NT2/D1 (cell line): ENCODE results near the gene CD2AP.

ENCODE experiments used
- DNase-seq: peaks from one replicate; pipeline ENCODE4 v3.0.0-alpha.2; 2011; ENCODE audit warnings: low read depth, low spot score
- H3K27me3 ChIP-seq: 2 replicates; pipeline ENCODE4 v1.6.0; 2011; ENCODE audit warnings: mild to moderate bottlenecking; ENCODE audit not compliant: insufficient read length, insufficient read depth
- H3K36me3 ChIP-seq: 2 replicates; pipeline ENCODE4 v1.6.1; 2011; ENCODE audit warnings: mild to moderate bottlenecking, low read length, mixed read lengths; ENCODE audit not compliant: insufficient read depth, insufficient read length
- H3K4me1 ChIP-seq: 2 replicates; pipeline ENCODE4 v1.5.1; 2011; ENCODE audit not compliant: insufficient read depth, insufficient read length
- H3K4me3 ChIP-seq: 2 replicates; pipeline ENCODE4 v1.5.1; 2011; ENCODE audit warnings: low read depth; ENCODE audit not compliant: insufficient read length
- H3K9ac ChIP-seq: 2 replicates; pipeline ENCODE4 v1.6.0; 2011; ENCODE audit warnings: low read depth; ENCODE audit not compliant: insufficient read length
- H3K9me3 ChIP-seq: 2 replicates; pipeline ENCODE4 v1.5.1; 2011; ENCODE audit warnings: mild to moderate bottlenecking, low read length; ENCODE audit not compliant: insufficient read depth
- SUZ12 ChIP-seq: IDR thresholded peaks from 2 replicates; pipeline ENCODE4 v1.6.1; 2011; ENCODE audit not compliant: insufficient read length, insufficient read depth; ENCODE audit errors: extremely low read depth
- YY1 ChIP-seq: IDR thresholded peaks from 2 replicates; pipeline ENCODE4 v1.6.1; 2011; ENCODE audit not compliant: insufficient read length, insufficient read depth
- ZNF274 ChIP-seq: IDR thresholded peaks from 2 replicates; pipeline ENCODE4 v1.6.1; 2011; ENCODE audit warnings: mild to moderate bottlenecking, low read depth, low read length

Gene CD2AP

DNA sequence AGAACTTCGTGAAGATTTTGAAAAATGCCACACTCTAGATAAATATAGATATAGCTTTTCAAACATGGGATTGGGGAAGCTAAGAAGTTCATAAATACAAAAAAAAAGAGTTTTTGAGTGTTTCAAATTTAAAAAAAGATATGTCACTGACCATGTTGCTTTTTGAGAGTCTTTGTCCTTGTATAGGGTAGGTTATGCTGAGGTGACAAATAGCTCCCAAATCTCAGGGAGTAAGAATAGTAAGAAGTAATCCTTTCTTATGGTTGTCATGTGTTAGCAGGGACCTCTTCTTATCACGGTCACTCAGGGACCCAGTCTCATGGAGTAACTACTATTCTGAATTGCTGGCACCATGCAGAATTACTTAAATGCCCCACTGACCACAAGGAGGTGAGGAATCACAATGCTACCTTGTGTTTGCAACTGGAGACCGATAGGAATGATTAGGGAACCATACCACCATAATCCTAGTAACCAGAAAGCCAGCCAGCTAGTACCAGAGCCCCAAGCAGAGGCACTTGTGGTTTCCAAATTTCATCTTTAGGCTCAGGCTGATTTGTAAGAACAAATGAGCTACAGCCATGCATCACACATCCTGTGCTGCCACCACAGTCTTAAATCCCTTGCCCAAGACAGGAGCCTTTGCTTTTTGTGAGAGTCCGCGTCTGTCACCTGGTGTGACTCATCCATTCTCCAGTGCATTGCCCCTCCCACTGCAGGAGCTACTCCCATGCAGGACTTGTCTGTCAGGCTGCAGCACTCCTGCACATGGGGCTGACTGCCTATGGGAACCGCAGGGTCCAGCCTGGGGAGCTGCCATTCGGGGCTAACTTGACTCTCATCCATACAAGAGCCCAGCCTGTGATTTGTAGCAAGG lies 178.4 kb downstream of the CD2AP start:
- DNase-seq = no peak
- Histone ChIP-seq H3K27me3 (no peaks in the 10 kb centered on the region), H3K4me1 (no peaks in the 10 kb centered on the region), H3K9me3 (no peaks in the 10 kb centered on the region), H3K9ac (no peak overlapping the region), H3K36me3 (no peaks in the 10 kb centered on the region), H3K4me3 (no peak overlapping the region)
- no peak for TF ChIP-seq SUZ12
- TF ChIP-seq ZNF274 = no peak
- TF ChIP-seq YY1 = no peak

DNA sequence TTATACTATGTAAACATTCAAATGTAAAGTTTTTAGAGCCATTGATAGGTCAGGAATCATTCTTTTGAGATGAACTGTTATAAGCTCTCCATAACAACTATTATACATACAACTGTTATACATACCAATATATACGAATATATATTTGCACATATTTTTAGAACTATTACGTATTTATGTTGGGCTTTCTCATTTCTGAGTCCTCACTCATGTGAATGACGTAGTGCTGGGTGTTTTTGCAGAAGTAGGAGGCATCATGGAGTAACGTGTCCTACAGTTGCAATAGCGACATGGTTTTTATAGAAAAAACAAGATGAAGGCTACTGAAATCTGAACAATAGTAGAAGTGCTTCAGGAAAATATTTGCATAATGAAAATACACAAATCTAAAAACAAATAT lies 184.4 kb downstream of the CD2AP start:
- no peak overlapping the region for H3K9ac ChIP-seq
- H3K36me3 ChIP-seq = no peaks in the 10 kb centered on the region
- no peaks in the 10 kb centered on the region for H3K4me1 ChIP-seq
- no peaks in the 10 kb centered on the region for H3K9me3 ChIP-seq
- TF ChIP-seq SUZ12 = no peak
- TF ChIP-seq YY1 = no peak
- no peak for TF ChIP-seq ZNF274
- DNase-seq = no peak
- H3K4me3 ChIP-seq = no peak overlapping the region
- H3K27me3 ChIP-seq = no peaks in the 10 kb centered on the region

DNA sequence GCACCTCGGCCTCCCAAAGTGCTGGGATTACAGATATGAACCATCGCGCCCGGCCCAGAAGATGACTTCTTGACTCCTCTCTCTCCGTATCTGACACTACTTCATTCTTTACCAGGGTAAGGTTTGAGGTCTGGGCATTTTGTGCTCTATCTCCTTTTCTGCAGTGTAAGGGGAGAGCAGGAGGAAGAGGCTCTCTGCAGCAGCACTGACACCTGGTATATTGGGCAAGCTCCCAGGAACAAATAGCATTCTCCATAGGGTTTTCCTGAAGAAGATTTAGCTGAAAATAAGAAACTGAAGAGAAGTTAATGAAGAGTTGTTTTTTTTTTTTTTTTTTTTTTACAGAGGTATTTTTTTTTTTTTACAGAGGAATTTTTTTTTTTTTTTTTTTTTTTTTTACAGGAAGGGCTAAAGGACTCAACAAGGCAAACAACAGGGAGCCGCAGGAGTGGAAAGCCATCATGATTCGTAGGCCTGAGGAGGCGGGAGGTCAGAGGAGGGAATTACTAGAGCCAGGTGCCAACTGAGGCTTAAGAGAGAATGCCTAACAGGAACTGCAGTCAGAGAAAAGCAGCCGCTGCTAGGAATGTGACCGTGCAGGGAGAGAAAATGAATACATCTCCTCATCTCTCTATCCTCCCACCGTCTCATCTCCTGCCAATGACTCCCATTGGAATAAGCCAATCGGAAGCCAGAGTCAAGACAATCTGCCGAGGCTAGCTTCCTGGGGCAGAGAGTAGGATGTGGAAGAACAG lies 186.1 kb downstream of the CD2AP start:
- H3K4me1 ChIP-seq = no peaks in the 10 kb centered on the region
- no peak overlapping the region for H3K9ac ChIP-seq
- H3K27me3 ChIP-seq = no peaks in the 10 kb centered on the region
- TF ChIP-seq ZNF274 (no peak), YY1 (no peak), SUZ12 (no peak)
- no peak for DNase-seq
- no peaks in the 10 kb centered on the region for H3K9me3 ChIP-seq
- no peaks in the 10 kb centered on the region for H3K36me3 ChIP-seq
- no peak overlapping the region for H3K4me3 ChIP-seq

DNA sequence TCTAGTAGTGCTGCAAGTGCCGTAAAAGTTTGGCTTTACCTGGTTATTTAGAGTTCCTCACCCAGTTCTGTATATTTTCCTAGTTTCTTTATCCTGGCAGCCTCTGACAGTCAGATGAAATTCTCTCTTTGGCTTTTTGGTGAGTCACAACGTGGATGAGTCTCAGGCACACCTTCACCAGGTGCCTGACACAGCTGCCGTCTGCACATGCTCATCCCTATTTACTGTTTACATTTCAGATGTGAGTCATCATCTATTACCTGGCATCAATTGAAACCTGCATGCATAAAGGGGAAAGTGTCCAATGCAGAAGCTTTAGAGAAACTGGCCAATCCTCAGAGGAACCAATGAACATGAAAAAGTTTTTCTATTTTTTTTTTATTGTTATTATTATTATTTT lies 187.5 kb downstream of the CD2AP start:
- no peaks in the 10 kb centered on the region for H3K36me3 ChIP-seq
- H3K9ac ChIP-seq = no peak overlapping the region
- TF ChIP-seq YY1 (no peak), ZNF274 (no peak), SUZ12 (no peak)
- no peak overlapping the region for H3K4me3 ChIP-seq
- no peak for DNase-seq
- no peaks in the 10 kb centered on the region for H3K27me3 ChIP-seq
- peaks cover under 1% of the 10 kb centered on the region for H3K4me1 ChIP-seq
- no peaks in the 10 kb centered on the region for H3K9me3 ChIP-seq

DNA sequence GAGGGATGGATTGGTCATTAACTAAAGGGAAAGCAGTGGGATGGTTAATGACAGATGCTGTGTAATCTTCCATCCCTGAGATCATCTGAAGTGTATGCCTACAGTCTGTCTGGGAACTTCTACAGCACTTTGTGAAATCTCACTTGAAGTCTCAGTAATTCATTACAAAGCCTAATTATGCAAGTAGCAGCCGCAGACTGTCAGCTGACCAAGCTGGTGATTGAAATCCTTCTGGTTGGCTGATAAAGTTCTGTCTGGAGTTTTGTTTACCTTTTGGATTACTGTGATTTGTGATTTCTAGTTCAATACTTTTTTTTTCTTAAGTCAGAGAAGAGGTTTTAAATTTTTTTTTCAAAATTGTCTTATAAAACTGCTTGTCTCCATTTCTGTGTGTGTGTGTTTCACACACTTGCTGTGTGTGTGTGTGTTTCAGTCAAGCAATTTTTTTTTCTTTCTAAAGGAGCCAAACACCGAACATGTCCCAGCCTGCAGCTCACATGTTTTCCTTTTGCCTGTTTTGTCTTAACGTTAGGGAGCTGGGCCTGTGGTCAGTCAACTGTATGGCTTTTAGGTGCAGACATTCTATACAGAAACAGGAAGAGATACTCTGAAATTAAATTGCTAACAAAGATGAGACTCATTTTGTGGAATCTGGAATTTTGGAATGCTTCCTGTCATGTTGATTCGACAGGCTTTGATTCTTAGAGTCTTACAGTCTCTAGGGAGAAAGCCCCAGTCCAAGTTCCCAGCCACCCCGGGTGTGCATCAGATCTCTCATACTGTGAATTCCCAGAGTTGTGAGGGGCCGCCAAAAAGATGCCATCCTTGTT lies 192.3 kb downstream of the CD2AP start:
- H3K9me3 ChIP-seq = no peaks in the 10 kb centered on the region
- peaks cover 4% of the 10 kb centered on the region for H3K4me1 ChIP-seq
- H3K36me3 ChIP-seq = no peaks in the 10 kb centered on the region
- no peak for DNase-seq
- no peaks in the 10 kb centered on the region for H3K27me3 ChIP-seq
- TF ChIP-seq SUZ12 (no peak), ZNF274 (no peak), YY1 (no peak)
- no peak overlapping the region for H3K4me3 ChIP-seq
- H3K9ac ChIP-seq = no peak overlapping the region

DNA sequence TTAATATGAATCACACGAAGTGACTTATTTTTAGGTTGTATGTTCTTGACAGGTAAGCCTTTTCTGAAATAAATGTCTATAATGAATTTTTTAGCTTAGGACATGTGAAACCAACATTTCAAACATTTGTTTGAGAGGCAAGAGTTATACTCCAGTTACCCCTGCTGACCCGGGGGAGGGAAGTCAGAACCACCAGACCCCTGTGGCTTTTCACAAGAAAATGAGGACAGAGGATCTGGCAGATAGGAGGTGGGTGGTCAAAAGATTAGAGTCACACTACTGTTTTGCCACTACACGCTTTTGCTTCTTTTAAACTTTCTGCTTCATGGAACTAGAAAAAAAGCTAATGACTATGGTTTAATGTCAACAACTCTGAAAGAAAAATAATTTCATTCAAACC lies 193.3 kb downstream of the CD2AP start:
- Histone ChIP-seq H3K4me3 (no peak overlapping the region), H3K4me1 (peaks cover 4% of the 10 kb centered on the region), H3K9ac (no peak overlapping the region), H3K36me3 (no peaks in the 10 kb centered on the region), H3K9me3 (no peaks in the 10 kb centered on the region), H3K27me3 (no peaks in the 10 kb centered on the region)
- TF ChIP-seq SUZ12 (no peak), ZNF274 (no peak), YY1 (no peak)
- DNase-seq = no peak

DNA sequence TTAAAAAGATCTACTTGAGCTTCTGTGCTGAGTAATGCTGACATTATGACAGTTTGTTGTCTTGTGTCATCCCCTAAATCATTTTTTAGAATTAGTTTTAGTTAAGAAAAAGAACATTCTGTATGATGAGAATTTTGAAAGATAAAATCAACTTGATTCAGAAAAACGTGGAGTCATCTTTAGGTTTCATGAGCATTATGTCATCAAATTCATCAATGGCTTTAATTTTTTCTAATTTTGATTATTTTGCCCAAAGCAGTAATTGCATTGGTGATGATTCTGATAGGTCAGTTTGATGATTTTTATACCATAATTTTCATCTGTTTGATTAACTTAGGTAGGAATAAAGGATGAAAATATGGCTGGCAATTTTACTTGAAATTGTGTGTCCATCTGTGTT lies 194.2 kb downstream of the CD2AP start:
- Histone ChIP-seq H3K27me3 (no peaks in the 10 kb centered on the region), H3K9ac (no peak overlapping the region), H3K36me3 (no peaks in the 10 kb centered on the region), H3K9me3 (no peaks in the 10 kb centered on the region), H3K4me3 (no peak overlapping the region), H3K4me1 (peaks cover 4% of the 10 kb centered on the region)
- DNase-seq = no peak
- no peak for TF ChIP-seq YY1
- TF ChIP-seq SUZ12 = no peak
- TF ChIP-seq ZNF274 = no peak
